ENCODE results near the gene FAM81A. TPM values are rescaled to one million over a fixed set of nuclear protein-coding genes. Genes with fewer than 3 reads are reported as not detected.

FAM81A gene
- total RNA-seq, 1 donor from 2014 or later: 0.75 TPM

DNA sequence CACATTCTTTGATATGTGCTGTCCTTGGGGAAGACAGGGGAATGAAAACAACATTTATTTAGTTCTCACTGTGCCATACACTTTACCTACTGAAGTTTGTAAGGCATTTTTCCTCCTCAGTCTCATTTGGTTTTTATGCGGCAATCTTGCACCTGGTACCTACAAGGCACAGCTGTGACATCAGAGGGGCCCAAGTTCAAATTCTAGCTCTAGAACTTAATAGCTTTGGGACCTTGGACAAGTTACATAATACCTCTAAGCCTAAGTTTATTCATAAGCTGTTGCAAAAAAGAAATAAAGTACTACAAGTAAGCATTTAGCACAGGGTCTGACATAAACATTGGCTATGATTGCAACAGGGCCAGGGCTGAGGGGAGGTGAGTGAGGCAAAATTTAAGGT is 5.6 kb upstream of the FAM81A start:
- Histone ChIP-seq H3K4me3 (ENCODE audit: low read depth, low read length) (no peak overlapping the region), H3K36me3 (ENCODE audit: control insufficient read depth, insufficient read depth, low read length) (no peaks in the 10 kb centered on the region), H3K27me3 (ENCODE audit: control insufficient read depth, insufficient read depth, low read length) (peaks cover 5% of the 10 kb centered on the region)
- no peak for DNase-seq (ENCODE audit: low read depth)
- TF ChIP-seq, protein P1, sequence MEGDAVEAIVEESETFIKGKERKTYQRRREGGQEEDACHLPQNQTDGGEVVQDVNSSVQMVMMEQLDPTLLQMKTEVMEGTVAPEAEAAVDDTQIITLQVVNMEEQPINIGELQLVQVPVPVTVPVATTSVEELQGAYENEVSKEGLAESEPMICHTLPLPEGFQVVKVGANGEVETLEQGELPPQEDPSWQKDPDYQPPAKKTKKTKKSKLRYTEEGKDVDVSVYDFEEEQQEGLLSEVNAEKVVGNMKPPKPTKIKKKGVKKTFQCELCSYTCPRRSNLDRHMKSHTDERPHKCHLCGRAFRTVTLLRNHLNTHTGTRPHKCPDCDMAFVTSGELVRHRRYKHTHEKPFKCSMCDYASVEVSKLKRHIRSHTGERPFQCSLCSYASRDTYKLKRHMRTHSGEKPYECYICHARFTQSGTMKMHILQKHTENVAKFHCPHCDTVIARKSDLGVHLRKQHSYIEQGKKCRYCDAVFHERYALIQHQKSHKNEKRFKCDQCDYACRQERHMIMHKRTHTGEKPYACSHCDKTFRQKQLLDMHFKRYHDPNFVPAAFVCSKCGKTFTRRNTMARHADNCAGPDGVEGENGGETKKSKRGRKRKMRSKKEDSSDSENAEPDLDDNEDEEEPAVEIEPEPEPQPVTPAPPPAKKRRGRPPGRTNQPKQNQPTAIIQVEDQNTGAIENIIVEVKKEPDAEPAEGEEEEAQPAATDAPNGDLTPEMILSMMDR (IDR thresholded peaks at IDR 0.05; ENCODE audit: insufficient read depth, low read length, poor library complexity, severe bottlenecking): no peak

DNA sequence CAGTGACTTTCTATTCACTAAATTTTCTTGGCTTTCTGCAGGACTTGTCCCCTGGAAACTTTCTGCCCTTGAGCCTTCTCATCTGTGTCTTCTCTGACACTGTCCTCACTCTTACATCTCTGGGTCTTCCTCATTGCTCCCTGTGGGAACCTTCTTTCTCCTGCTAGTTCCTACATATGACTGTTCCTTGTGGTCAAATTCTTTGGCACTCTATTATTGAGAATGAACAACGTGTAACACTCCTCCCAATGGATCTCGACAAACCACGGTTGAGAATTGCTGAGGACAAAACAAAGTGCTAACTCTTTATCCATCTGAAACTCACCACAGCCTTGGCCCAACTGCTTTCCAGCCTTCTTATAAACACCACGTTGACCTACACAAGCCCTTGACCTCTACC is 3.5 kb upstream of the FAM81A start:
- H3K27me3 ChIP-seq (ENCODE audit: control insufficient read depth, insufficient read depth, low read length): peaks cover 12% of the 10 kb centered on the region
- TF ChIP-seq, protein P1 (IDR thresholded peaks at IDR 0.05; ENCODE audit: insufficient read depth, low read length, poor library complexity, severe bottlenecking): no peak
- H3K4me3 ChIP-seq (ENCODE audit: low read depth, low read length): no peak overlapping the region
- no peak for DNase-seq (ENCODE audit: low read depth)
- H3K36me3 ChIP-seq (ENCODE audit: control insufficient read depth, insufficient read depth, low read length): no peaks in the 10 kb centered on the region

DNA sequence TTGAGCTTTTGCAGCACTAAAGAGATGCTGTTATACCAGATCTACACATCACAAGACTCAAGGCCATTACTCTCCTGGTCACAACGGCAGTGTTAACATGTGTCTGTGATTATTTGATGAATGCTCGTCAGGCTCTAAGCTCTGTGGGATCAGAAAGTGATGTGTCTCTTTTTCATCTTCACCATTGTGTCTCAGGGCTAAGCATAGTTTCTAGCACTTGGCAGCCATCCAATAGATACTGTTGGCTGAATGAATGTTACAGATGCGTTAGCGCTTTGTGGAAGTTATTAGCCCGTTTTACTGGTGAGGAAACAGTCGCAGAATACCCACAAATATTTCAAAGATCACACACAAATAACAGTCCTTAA is 1.2 kb upstream of the FAM81A start:
- DNase-seq (ENCODE audit: low read depth): no peak
- TF ChIP-seq, protein P1 (IDR thresholded peaks at IDR 0.05; ENCODE audit: insufficient read depth, low read length, poor library complexity, severe bottlenecking): no peak
- H3K4me3 ChIP-seq (ENCODE audit: low read depth, low read length): no peak overlapping the region
- no peaks in the 10 kb centered on the region for H3K36me3 ChIP-seq (ENCODE audit: control insufficient read depth, insufficient read depth, low read length)
- H3K27me3 ChIP-seq (ENCODE audit: control insufficient read depth, insufficient read depth, low read length): peaks cover 12% of the 10 kb centered on the region

DNA sequence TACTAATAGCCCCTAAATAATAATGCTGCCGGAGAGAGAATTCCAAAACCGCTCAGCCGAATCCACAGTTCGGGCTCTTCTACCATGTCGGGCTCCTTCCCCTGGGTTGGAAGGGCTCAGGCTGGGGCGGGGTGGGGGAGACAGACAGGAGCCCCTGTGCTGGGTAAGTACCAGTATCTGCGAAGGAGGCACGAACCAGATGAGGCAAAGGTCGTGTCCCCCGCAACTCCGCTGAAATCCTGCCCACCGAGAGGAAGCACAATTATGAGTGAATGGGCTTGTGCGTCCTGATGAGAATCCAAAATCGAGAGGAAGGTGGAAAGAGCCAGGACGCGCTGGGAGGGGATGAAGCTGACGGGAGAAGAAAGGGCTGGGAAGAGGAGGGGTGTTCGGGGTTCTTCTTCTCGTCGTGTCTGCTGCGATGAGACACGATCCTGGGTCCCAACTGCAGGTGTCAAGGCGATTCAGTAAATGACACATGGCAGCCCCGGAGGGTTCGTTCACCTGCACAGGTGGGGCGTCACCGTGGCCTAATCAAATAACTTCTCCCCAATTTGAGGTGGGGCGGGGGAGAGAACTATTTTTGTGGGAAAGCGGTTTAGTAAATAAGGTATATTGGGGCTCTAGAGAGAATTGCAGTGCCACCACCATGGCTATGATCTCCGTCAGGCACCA is 707 bp upstream of the FAM81A start:
- Histone ChIP-seq H3K27me3 (ENCODE audit: control insufficient read depth, insufficient read depth, low read length) (peaks cover 12% of the 10 kb centered on the region), H3K4me3 (ENCODE audit: low read depth, low read length) (peak overlapping the region; percentile 31), H3K36me3 (ENCODE audit: control insufficient read depth, insufficient read depth, low read length) (no peaks in the 10 kb centered on the region)
- no peak for DNase-seq (ENCODE audit: low read depth)
- TF ChIP-seq, protein P1 (IDR thresholded peaks at IDR 0.05; ENCODE audit: insufficient read depth, low read length, poor library complexity, severe bottlenecking): no peak

DNA sequence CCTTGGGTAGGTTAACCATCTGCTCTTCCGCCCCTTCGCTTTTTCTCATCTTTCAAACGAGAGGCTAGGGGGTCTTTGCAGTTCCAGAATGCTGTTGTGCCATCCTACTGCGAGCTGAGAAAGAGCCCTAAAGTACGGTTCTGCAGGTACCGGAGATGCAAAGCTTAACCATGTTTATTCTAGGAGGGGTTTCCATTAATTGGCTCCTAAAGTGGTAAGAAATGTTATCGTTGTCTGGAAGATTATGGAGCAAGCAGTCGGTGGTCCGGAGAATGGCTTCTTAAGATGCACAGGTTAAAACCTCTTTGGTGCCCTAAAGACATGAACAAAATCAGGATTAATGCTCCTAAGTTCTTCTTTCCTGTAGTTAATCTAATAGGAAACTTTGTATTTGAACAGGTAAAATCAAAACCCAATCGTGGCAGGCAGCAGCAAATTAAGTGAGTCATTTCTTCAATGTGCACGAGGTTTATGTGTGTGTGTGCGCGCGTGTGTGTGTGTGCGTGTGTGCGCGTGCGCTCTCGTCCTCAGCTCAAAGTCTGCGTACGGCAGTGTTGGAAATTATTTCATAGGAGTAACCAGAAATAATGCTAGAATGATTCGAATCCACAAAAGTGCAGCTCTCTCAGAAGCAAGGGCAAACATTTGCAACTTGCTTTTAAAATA is 772 bp downstream of the FAM81A start:
- TF ChIP-seq, protein P1 (IDR thresholded peaks at IDR 0.05; ENCODE audit: insufficient read depth, low read length, poor library complexity, severe bottlenecking): no peak
- Histone ChIP-seq H3K27me3 (ENCODE audit: control insufficient read depth, insufficient read depth, low read length) (peaks cover 12% of the 10 kb centered on the region), H3K36me3 (ENCODE audit: control insufficient read depth, insufficient read depth, low read length) (no peaks in the 10 kb centered on the region), H3K4me3 (ENCODE audit: low read depth, low read length) (peak overlapping the region; percentile 40)
- no peak for DNase-seq (ENCODE audit: low read depth)

Measured in kidney epithelial cell (primary cell).